ENCODE results near the gene MS4A10. TPM values are rescaled to one million over a fixed set of nuclear protein-coding genes. Genes with fewer than 3 reads are reported as not detected.

Gene MS4A10
- total and polyA plus RNA-seq, 4 donors = not detected

DNA sequence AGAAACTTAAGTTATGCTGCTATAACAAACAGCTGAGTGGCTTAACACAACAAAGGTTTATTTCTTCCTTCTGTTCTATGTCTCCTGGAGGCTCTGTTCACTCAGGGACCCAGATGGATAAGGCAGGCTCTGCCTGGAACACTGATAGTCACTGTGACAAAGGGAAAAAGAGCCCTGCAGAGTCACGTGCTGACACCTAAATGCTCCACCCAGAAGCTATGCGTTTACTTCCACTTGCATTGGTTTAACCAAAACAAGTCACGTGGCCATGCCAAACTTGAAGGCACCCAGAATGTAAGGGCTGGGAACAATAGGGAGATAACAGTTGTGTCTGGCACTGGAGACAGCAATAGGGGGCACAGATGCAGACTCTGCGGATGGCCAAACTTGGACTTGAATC, 31.8 kb upstream of the MS4A10 start:
- Histone ChIP-seq H3K27me3 (ENCODE audit: control insufficient read depth in 4 of 4, insufficient read depth in 4 of 4, low read length in 3 of 4) (peaks cover 0 to 4% (median 0%) of the 10 kb centered on the region in 4 donors), H3K36me3 (ENCODE audit: control insufficient read depth in 4 of 4, insufficient read depth in 3 of 4, low read depth in 1 of 4, low read length in 3 of 4) (no peaks in the 10 kb centered on the region), H3K27ac (ENCODE audit: low read depth in 1 of 2, low read length in 2 of 2) (no peak overlapping the region), H3K9ac (ENCODE audit: low read depth in 1 of 2, low read length in 2 of 2) (no peak overlapping the region), H3K4me3 (ENCODE audit: low read depth in 1 of 3, low read length in 3 of 3) (no peak overlapping the region), H3K4me1 (ENCODE audit: control insufficient read depth in 4 of 4, insufficient read depth in 4 of 4, low read length in 3 of 4) (no peaks in the 10 kb centered on the region), H3K9me3 (ENCODE audit: control insufficient read depth in 4 of 4, low read length in 3 of 4) (no peaks in the 10 kb centered on the region)
- 43% methylated on average over 4 of the region's 4 CpGs for WGBS
- TF ChIP-seq EGR1 (IDR thresholded peaks at IDR 0.05; ENCODE audit: low read depth in 2 of 2) (no peak), HNF4G (IDR thresholded peaks at IDR 0.05) (no peak), FOXA2 (IDR thresholded peaks at IDR 0.05) (no peak), HNF4A (conservative IDR thresholded peaks at IDR 0.05) (no peak), GABPA (IDR thresholded peaks at IDR 0.05 in 1 of 2, conservative IDR thresholded peaks at IDR 0.05 in 1 of 2) (no peak), RXRA (IDR thresholded peaks at IDR 0.05) (no peak), SP1 (IDR thresholded peaks at IDR 0.05) (no peak)
- TF ChIP-seq, protein P1, sequence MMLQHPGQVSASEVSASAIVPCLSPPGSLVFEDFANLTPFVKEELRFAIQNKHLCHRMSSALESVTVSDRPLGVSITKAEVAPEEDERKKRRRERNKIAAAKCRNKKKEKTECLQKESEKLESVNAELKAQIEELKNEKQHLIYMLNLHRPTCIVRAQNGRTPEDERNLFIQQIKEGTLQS (IDR thresholded peaks at IDR 0.05) = no peak
- TF ChIP-seq, protein P2, sequence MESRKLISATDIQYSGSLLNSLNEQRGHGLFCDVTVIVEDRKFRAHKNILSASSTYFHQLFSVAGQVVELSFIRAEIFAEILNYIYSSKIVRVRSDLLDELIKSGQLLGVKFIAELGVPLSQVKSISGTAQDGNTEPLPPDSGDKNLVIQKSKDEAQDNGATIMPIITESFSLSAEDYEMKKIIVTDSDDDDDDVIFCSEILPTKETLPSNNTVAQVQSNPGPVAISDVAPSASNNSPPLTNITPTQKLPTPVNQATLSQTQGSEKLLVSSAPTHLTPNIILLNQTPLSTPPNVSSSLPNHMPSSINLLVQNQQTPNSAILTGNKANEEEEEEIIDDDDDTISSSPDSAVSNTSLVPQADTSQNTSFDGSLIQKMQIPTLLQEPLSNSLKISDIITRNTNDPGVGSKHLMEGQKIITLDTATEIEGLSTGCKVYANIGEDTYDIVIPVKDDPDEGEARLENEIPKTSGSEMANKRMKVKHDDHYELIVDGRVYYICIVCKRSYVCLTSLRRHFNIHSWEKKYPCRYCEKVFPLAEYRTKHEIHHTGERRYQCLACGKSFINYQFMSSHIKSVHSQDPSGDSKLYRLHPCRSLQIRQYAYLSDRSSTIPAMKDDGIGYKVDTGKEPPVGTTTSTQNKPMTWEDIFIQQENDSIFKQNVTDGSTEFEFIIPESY (IDR thresholded peaks at IDR 0.05) = no peak
- TF ChIP-seq, protein P3, sequence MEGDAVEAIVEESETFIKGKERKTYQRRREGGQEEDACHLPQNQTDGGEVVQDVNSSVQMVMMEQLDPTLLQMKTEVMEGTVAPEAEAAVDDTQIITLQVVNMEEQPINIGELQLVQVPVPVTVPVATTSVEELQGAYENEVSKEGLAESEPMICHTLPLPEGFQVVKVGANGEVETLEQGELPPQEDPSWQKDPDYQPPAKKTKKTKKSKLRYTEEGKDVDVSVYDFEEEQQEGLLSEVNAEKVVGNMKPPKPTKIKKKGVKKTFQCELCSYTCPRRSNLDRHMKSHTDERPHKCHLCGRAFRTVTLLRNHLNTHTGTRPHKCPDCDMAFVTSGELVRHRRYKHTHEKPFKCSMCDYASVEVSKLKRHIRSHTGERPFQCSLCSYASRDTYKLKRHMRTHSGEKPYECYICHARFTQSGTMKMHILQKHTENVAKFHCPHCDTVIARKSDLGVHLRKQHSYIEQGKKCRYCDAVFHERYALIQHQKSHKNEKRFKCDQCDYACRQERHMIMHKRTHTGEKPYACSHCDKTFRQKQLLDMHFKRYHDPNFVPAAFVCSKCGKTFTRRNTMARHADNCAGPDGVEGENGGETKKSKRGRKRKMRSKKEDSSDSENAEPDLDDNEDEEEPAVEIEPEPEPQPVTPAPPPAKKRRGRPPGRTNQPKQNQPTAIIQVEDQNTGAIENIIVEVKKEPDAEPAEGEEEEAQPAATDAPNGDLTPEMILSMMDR (IDR thresholded peaks at IDR 0.05; ENCODE audit: low read depth, low read length, missing input control) = no peak
- no peak for DNase-seq (ENCODE audit: low spot score)

DNA sequence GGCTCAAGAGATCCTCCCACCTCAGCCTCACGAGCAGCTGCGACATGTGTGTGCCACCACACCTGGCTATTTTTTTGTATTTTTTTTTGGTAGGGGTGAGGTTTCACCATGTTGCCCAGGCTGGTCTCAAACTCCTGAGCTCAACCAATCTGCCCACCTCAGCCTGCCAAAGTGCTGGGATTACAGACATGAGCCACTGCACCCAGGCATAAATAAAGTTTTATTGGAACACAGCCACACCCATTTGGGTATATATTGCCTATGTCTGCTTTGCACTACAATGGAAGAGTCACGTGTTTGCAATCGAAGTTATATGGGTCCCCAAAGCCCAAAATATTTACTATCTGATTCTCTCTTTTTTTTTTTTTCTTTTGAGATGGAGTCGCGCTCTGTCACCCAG, 30.2 kb upstream of the MS4A10 start:
- H3K4me1 ChIP-seq (ENCODE audit: control insufficient read depth in 4 of 4, insufficient read depth in 4 of 4, low read length in 3 of 4) = no peaks in the 10 kb centered on the region
- no peak overlapping the region for H3K27ac ChIP-seq (ENCODE audit: low read depth in 1 of 2, low read length in 2 of 2)
- H3K9me3 ChIP-seq (ENCODE audit: control insufficient read depth in 4 of 4, low read length in 3 of 4) = no peaks in the 10 kb centered on the region
- H3K9ac ChIP-seq (ENCODE audit: low read depth in 1 of 2, low read length in 2 of 2) = no peak overlapping the region
- TF ChIP-seq, protein P4, sequence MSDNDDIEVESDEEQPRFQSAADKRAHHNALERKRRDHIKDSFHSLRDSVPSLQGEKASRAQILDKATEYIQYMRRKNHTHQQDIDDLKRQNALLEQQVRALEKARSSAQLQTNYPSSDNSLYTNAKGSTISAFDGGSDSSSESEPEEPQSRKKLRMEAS (IDR thresholded peaks at IDR 0.05) = no peak
- no peak for TF ChIP-seq SP1 (IDR thresholded peaks at IDR 0.05)
- TF ChIP-seq, protein P5, sequence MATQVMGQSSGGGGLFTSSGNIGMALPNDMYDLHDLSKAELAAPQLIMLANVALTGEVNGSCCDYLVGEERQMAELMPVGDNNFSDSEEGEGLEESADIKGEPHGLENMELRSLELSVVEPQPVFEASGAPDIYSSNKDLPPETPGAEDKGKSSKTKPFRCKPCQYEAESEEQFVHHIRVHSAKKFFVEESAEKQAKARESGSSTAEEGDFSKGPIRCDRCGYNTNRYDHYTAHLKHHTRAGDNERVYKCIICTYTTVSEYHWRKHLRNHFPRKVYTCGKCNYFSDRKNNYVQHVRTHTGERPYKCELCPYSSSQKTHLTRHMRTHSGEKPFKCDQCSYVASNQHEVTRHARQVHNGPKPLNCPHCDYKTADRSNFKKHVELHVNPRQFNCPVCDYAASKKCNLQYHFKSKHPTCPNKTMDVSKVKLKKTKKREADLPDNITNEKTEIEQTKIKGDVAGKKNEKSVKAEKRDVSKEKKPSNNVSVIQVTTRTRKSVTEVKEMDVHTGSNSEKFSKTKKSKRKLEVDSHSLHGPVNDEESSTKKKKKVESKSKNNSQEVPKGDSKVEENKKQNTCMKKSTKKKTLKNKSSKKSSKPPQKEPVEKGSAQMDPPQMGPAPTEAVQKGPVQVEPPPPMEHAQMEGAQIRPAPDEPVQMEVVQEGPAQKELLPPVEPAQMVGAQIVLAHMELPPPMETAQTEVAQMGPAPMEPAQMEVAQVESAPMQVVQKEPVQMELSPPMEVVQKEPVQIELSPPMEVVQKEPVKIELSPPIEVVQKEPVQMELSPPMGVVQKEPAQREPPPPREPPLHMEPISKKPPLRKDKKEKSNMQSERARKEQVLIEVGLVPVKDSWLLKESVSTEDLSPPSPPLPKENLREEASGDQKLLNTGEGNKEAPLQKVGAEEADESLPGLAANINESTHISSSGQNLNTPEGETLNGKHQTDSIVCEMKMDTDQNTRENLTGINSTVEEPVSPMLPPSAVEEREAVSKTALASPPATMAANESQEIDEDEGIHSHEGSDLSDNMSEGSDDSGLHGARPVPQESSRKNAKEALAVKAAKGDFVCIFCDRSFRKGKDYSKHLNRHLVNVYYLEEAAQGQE (IDR thresholded peaks at IDR 0.05) = no peak
- no peak for TF ChIP-seq HNF4A (conservative IDR thresholded peaks at IDR 0.05)
- TF ChIP-seq HNF4G (IDR thresholded peaks at IDR 0.05) = no peak
- TF ChIP-seq, protein P2 (IDR thresholded peaks at IDR 0.05) = no peak
- no peak for TF ChIP-seq RAD21 (IDR thresholded peaks at IDR 0.05)
- TF ChIP-seq YY1 (IDR thresholded peaks at IDR 0.05) = no peak
- no peak for TF ChIP-seq FOXA1 (IDR thresholded peaks at IDR 0.05)
- no peak overlapping the region for H3K4me3 ChIP-seq (ENCODE audit: low read depth in 1 of 3, low read length in 3 of 3)
- no peaks in the 10 kb centered on the region for H3K36me3 ChIP-seq (ENCODE audit: control insufficient read depth in 4 of 4, insufficient read depth in 3 of 4, low read depth in 1 of 4, low read length in 3 of 4)
- no peak for DNase-seq (ENCODE audit: low spot score)
- 89% methylated on average over 6 of the region's 6 CpGs for WGBS
- H3K27me3 ChIP-seq (ENCODE audit: control insufficient read depth in 4 of 4, insufficient read depth in 4 of 4, low read length in 3 of 4) = peaks cover 0 to 4% (median 0%) of the 10 kb centered on the region in 4 donors
